ENCODE data around the gene ZNF543. TPM values are rescaled to one million over a fixed set of nuclear protein-coding genes. Genes with fewer than 3 reads are reported as not detected.

ZNF543 gene
- total RNA-seq, 1 donor from 2014 or later: 16.1 TPM

GRCh38 chr19:57317503-57317902, 2.8 kb upstream of the ZNF543 start:
- ChIA-PET CTCF (no interaction called here), POLR2A (interaction anchor here (0.7 kb wide), 1 partner anchor 11 kb away, joined by 7 read pairs; no protein-coding TSS in a partner anchor)
- DNase-seq (no peak), ATAC-seq (ENCODE audit: low read depth) (no peak)
- Mint-ChIP-seq H3K4me1 (peaks cover 23% of the 10 kb centered on the region), H3K9me3 (no peaks in the 10 kb centered on the region), H3K36me3 (ENCODE audit: low read depth) (peaks cover 7% of the 10 kb centered on the region), H3K4me3 (no peak overlapping the region), H3K27ac (no peak overlapping the region), H3K27me3 (peaks cover 35% of the 10 kb centered on the region)
- intact Hi-C loops (cut with micrococcal nuclease): no loop called here
- TF ChIP-seq CTCF (IDR thresholded peaks at IDR 0.05): no peak

GRCh38 chr19:57319869-57320179, 448 bp upstream of the ZNF543 start:
- POLR2A ChIA-PET: interaction anchor here (0.6 to 1.9 kb wide), 7 partner anchors 31 to 1794 kb away, joined by 3 to 6 read pairs (median 5); partner anchors contain the start of genes TRAPPC2B, ZNF264, ZNF304 and ZNF547
- Mint-ChIP-seq H3K27ac (peak overlapping the region; percentile 98), H3K27me3 (peaks cover 23% of the 10 kb centered on the region), H3K4me1 (peaks cover 30% of the 10 kb centered on the region), H3K4me3 (peak overlapping the region; percentile 95), H3K36me3 (ENCODE audit: low read depth) (peaks cover 28% of the 10 kb centered on the region), H3K9me3 (peaks cover 2% of the 10 kb centered on the region)
- DNase-seq: no peak
- ATAC-seq (ENCODE audit: low read depth): no peak
- CTCF ChIA-PET: no interaction called here
- intact Hi-C loops (cut with micrococcal nuclease): loop anchor here (1.0 kb wide), 6 partner anchors 31 to 115 kb away; partner anchors contain the start of genes TRAPPC2B, ZNF304, ZNF460 and ZNF547
- no peak for TF ChIP-seq CTCF (IDR thresholded peaks at IDR 0.05)

GRCh38 chr19:57321116-57321515, 844 bp downstream of the ZNF543 start:
- H3K36me3 Mint-ChIP-seq (ENCODE audit: low read depth): peaks cover 41% of the 10 kb centered on the region
- intact Hi-C loops (cut with micrococcal nuclease): no loop called here
- ChIA-PET POLR2A (interaction anchor here (1.0 to 1.9 kb wide), 4 partner anchors 19 to 81 kb away, joined by 3 to 6 read pairs (median 5); partner anchors contain the start of genes ZNF304 and ZNF805), CTCF (no interaction called here)
- no peak for ATAC-seq (ENCODE audit: low read depth)
- TF ChIP-seq CTCF (IDR thresholded peaks at IDR 0.05): no peak
- DNase-seq: no peak
- H3K9me3 Mint-ChIP-seq: peaks cover 4% of the 10 kb centered on the region
- peak overlapping the region; percentile 98 for H3K27ac Mint-ChIP-seq
- peak overlapping the region; percentile 95 for H3K4me3 Mint-ChIP-seq
- H3K27me3 Mint-ChIP-seq: peaks cover 10% of the 10 kb centered on the region
- peaks cover 31% of the 10 kb centered on the region for H3K4me1 Mint-ChIP-seq

GRCh38 chr19:57321751-57322150, 1.5 kb downstream of the ZNF543 start:
- peak overlapping the region; percentile 95 for H3K4me3 Mint-ChIP-seq
- peaks cover 47% of the 10 kb centered on the region for H3K36me3 Mint-ChIP-seq (ENCODE audit: low read depth)
- H3K27ac Mint-ChIP-seq: no peak overlapping the region
- ATAC-seq (ENCODE audit: low read depth) (no peak), DNase-seq (no peak)
- TF ChIP-seq CTCF (IDR thresholded peaks at IDR 0.05): no peak
- POLR2A ChIA-PET: interaction anchor here (0.8 to 1.3 kb wide), 3 partner anchors 20 to 81 kb away, joined by 3 to 5 read pairs (median 4); partner anchors contain the start of gene ZNF805
- peaks cover 35% of the 10 kb centered on the region for H3K4me1 Mint-ChIP-seq
- H3K27me3 Mint-ChIP-seq: peaks cover 8% of the 10 kb centered on the region
- peaks cover 4% of the 10 kb centered on the region for H3K9me3 Mint-ChIP-seq
- intact Hi-C loops (cut with micrococcal nuclease): no loop called here
- CTCF ChIA-PET: no interaction called here

- Mint-ChIP-seq H3K36me3 (ENCODE audit: low read depth) (peaks cover 78% of the 10 kb centered on the region), H3K27ac (no peak overlapping the region), H3K4me3 (no peak overlapping the region), H3K27me3 (no peaks in the 10 kb centered on the region), H3K4me1 (peaks cover 31% of the 10 kb centered on the region), H3K9me3 (peaks cover 16% of the 10 kb centered on the region)
- ChIA-PET POLR2A (no interaction called here), CTCF (no interaction called here)
- ATAC-seq (ENCODE audit: low read depth): no peak
- intact Hi-C loops (cut with micrococcal nuclease): no loop called here
- no peak for TF ChIP-seq CTCF (IDR thresholded peaks at IDR 0.05)
- no peak for DNase-seq
Observed at GRCh38 chr19:57324992-57325391, 4.7 kb downstream of the ZNF543 start.

Data from activated B cell treated with CpG ODN at 0.5 μM for 24 hours (primary cell).